Type B pancreatic cell (in vitro differentiated cells): ENCODE results near the gene ARAP2. TPM values are rescaled to one million over a fixed set of nuclear protein-coding genes. Genes with fewer than 3 reads are reported as not detected.
A peak's percentile ranks its signal among the peaks of the same experiment; 100 is the strongest.

Source experiments
- DNase-seq: peaks from one replicate; pipeline ENCODE4 v3.0.0; 2021; ENCODE audit warnings: mixed read lengths; ENCODE audit not compliant: unreplicated experiment; ENCODE audit errors: extremely low spot score
- H3K27ac Mint-ChIP-seq: 2 replicates; pipeline ENCODE4 v1.8.0; 2021; ENCODE audit warnings: mild to moderate bottlenecking, mixed read lengths
- H3K27me3 Mint-ChIP-seq: 2 replicates; pipeline ENCODE4 v1.8.0; 2021; ENCODE audit warnings: mixed read lengths
- H3K36me3 Mint-ChIP-seq: 2 replicates; pipeline ENCODE4 v1.8.0; 2021; ENCODE audit warnings: mixed read lengths
- H3K4me1 Mint-ChIP-seq: one replicate; pipeline ENCODE4 v1.8.0; 2021; ENCODE audit warnings: mixed read lengths; ENCODE audit not compliant: unreplicated experiment
- H3K4me3 Mint-ChIP-seq: 2 replicates; pipeline ENCODE4 v1.8.0; 2021; ENCODE audit warnings: mild to moderate bottlenecking, mixed read lengths
- H3K9me3 Mint-ChIP-seq: 2 replicates; pipeline ENCODE4 v1.8.0; 2021; ENCODE audit warnings: mixed read lengths
- total RNA-seq: library from RNA; stranded (reverse); gene quantifications from 2 replicates; pipeline ENCODE4 v1.2.1, GENCODE V29; 2021; ENCODE audit warnings: low replicate concordance
- TF ChIP-seq, protein P1 (sequence below): fragments of 200-600 bp; sonication (generic); conservative IDR thresholded peaks from 2 replicates; pipeline ENCODE4 v1.5.0; 2021; ENCODE audit warnings: antibody characterized with exemption, mild to moderate bottlenecking

Gene ARAP2
- total RNA-seq, 1 donor from 2014 or later, result 10.8 TPM

DNA sequence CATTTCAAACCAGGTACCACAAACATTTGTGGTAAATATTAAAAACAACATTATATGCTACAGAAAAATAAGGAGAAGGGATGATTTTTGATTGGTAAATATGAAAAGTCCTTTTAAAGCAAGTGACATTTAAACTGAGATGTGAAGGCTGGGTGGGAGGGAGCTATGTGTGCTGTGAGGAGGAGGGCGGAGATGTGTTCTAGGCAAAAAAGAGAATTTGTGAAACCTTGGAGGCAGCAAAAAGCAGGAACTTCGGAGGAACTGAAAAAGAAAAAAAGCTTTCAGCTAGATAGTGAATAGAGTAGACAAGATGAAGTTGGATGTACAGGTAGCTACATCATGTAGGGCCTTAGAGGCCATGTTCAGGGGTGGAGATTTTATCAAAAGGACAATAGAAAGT is 10.1 kb upstream of the ARAP2 start:
- no peak overlapping the region for H3K27ac Mint-ChIP-seq
- TF ChIP-seq, protein P1, sequence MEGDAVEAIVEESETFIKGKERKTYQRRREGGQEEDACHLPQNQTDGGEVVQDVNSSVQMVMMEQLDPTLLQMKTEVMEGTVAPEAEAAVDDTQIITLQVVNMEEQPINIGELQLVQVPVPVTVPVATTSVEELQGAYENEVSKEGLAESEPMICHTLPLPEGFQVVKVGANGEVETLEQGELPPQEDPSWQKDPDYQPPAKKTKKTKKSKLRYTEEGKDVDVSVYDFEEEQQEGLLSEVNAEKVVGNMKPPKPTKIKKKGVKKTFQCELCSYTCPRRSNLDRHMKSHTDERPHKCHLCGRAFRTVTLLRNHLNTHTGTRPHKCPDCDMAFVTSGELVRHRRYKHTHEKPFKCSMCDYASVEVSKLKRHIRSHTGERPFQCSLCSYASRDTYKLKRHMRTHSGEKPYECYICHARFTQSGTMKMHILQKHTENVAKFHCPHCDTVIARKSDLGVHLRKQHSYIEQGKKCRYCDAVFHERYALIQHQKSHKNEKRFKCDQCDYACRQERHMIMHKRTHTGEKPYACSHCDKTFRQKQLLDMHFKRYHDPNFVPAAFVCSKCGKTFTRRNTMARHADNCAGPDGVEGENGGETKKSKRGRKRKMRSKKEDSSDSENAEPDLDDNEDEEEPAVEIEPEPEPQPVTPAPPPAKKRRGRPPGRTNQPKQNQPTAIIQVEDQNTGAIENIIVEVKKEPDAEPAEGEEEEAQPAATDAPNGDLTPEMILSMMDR, result no peak
- H3K4me3 Mint-ChIP-seq, result no peak overlapping the region
- no peaks in the 10 kb centered on the region for H3K36me3 Mint-ChIP-seq
- no peaks in the 10 kb centered on the region for H3K9me3 Mint-ChIP-seq
- no peaks in the 10 kb centered on the region for H3K27me3 Mint-ChIP-seq
- no peak for DNase-seq
- peaks cover 7% of the 10 kb centered on the region for H3K4me1 Mint-ChIP-seq

DNA sequence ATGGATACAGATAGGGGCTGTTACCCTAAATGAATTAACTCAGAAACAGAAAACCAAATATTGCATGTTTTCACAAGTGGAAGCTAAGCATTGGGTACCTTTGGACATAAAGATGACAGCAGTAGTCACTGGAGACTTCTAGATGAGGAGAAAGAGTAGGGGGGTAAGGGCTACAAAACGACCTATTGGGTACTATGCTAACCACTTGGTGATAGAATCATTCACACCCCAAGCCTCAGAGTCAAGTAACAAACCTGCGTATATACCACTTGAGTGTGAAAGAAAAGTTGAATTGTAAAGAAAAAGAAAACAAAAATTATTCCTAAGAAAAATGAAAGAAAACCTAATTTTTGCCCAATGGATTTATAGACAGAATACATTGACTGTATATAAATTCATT is 7.7 kb upstream of the ARAP2 start:
- Mint-ChIP-seq H3K4me3 (no peak overlapping the region), H3K4me1 (peaks cover 7% of the 10 kb centered on the region), H3K27ac (no peak overlapping the region), H3K36me3 (no peaks in the 10 kb centered on the region), H3K27me3 (peaks cover 3% of the 10 kb centered on the region), H3K9me3 (no peaks in the 10 kb centered on the region)
- DNase-seq, result no peak
- TF ChIP-seq, protein P1, result no peak

DNA sequence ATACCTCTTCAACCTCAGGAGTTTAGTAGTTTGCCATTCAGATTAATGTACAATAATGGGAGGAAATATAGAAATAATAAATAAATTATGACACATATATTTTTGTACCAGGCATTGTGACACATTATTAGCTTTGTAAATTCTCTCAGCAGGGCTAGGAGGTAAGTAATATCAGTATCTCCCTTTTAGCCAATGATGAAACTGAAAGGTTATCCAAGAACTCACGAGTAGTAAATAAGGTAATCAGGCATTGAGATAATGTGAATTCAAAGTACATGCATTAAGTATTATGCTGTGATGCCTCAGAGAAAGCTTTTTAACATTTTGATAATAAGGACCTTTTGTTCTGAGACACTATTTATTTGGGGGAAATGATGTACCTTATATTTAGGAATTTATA is 5.3 kb upstream of the ARAP2 start:
- Mint-ChIP-seq H3K27me3 (peaks cover 13% of the 10 kb centered on the region), H3K4me1 (no peaks in the 10 kb centered on the region), H3K9me3 (no peaks in the 10 kb centered on the region), H3K4me3 (no peak overlapping the region), H3K27ac (no peak overlapping the region), H3K36me3 (no peaks in the 10 kb centered on the region)
- TF ChIP-seq, protein P1, result no peak
- no peak for DNase-seq

DNA sequence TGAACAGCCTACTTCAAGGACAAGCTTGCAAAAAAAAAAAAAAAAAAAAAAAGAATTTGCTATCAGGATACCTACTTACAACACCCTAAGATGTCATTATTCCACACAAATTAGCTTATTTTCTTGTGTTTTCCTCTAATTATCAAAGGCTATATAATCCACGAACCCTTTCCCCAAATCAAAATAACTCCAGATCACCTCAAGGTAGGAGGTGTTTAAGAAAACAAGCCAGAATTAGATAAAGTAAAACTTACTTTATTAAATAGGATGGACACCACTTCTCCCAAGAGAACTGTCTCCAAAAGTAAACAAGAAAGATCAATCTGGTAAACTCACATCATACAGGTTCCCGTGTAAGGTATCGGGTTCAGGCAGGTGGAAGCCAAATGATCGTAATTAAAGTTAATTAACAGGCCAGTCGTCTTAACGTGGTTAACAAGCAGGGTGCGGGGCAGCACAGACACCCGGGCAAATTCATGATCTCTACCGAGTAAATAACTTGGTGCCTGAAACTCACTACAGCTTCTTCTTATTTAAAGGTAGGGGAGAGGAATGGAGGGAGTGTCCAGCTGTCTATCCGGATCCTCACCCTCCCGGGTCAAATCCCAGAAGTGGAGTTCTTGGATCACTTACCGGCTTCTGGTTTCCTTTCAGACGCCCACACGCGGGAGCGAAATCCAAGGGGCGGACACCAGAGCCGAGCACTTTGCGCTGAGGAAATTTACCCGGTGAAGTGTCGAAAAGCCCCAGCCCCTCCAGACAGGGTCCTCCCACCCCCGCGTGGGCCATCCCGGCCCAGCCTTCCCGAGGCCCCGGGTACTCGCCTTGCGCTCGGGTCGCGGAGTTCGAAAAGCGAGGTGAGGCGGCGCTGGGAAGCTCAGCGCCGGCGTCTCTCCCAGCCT is 708 bp downstream of the ARAP2 start:
- peak overlapping the region; percentile 91 for H3K27ac Mint-ChIP-seq
- peak; percentile 69 for DNase-seq
- no peaks in the 10 kb centered on the region for H3K9me3 Mint-ChIP-seq
- peaks cover 18% of the 10 kb centered on the region for H3K27me3 Mint-ChIP-seq
- TF ChIP-seq, protein P1, result no peak
- no peaks in the 10 kb centered on the region for H3K36me3 Mint-ChIP-seq
- peak overlapping the region; percentile 91 for H3K4me3 Mint-ChIP-seq
- peaks cover 5% of the 10 kb centered on the region for H3K4me1 Mint-ChIP-seq

DNA sequence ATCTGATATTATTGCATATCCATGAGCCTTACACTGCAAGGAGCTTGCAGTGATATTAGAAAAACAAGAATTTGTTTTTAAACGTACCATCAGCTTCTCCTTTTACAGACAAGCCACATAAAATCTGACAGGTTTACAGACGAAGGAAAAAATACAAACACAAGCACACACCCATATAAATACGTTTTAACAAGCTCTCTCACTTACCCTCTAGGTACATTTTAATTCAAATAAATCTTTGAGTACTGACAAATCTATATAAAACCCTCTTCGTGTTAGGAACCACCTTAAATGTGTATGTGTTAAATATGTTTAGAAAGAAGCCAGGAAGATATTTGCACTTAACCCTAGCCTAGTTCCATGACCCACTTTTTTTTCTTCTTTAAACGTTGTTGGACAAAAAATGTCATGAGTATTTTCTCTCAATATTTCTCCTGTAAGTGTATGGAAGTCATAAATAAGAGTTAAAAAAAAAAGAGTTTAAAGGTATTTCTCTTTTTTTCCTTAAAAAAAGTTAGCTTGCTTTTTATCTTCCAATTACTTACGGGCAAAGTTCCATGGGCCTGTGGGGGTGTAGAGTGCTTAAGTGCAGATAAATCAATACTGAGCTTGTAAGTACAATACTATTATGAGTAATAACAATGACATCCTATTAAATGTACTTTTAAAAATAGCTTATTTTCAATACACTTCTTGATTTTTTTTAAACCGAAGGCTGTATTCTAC is 1.5 kb downstream of the ARAP2 start:
- Mint-ChIP-seq H3K27me3 (peaks cover 18% of the 10 kb centered on the region), H3K4me3 (peak overlapping the region; percentile 91), H3K36me3 (peaks cover 5% of the 10 kb centered on the region), H3K27ac (peak overlapping the region; percentile 91), H3K9me3 (no peaks in the 10 kb centered on the region), H3K4me1 (peaks cover 5% of the 10 kb centered on the region)
- TF ChIP-seq, protein P1, result no peak
- no peak for DNase-seq
